H1 (cell line): ENCODE results near the gene CORO2B. TPM values are rescaled to one million over a fixed set of nuclear protein-coding genes. Genes with fewer than 3 reads are reported as not detected.

Experiments
- SAP30 ChIP-seq: fragments of 300-600 bp; sonication (generic); IDR thresholded peaks from 2 replicates; pipeline ENCODE4 v1.7.1; 2012; ENCODE audit warnings: low read length, moderate library complexity, mild to moderate bottlenecking, inconsistent platforms; ENCODE audit not compliant: insufficient read depth, insufficient replicate concordance
- polyA plus RNA-seq, 7 experiments: library from polyadenylated mRNA; depleted of rRNA in 3 of 7; stranded (reverse) in 5 of 7; unstranded in 2 of 7; fragments of >200 nt in 5 of 7; fragments of 200-250 nt in 2 of 7; gene quantifications; 1 replicate in 5 of 7; 2 replicates in 1 of 7; 4 replicates in 1 of 7; pipeline versions ENCODE4 v1.2.1 to v1.2.3, GENCODE V29; 2011 to 2013; ENCODE audit warnings: missing spikeins in 2 of 7, mixed read lengths in 2 of 7
- total RNA-seq: library from RNA; stranded (reverse); fragmentation: NEBNext Ultra II Directional; extraction: Animal tissue kit (Norgen Biotek cat#: 25700); gene quantifications from 2 replicates; pipeline ENCODE4 v1.2.1, GENCODE V29; 2021
- TF ChIP-seq, protein P1 (sequence below), 3 experiments: IDR thresholded peaks; 1 replicate in 2 of 3; 2 replicates in 1 of 3; pipeline versions ENCODE4 v1.5.1 to v1.6.1; 2011; ENCODE audit warnings: low read length in 3 of 3, mild to moderate bottlenecking in 3 of 3, inconsistent platforms in 2 of 3, low read depth in 1 of 3, moderate library complexity in 1 of 3; ENCODE audit not compliant: insufficient read depth in 1 of 3; ENCODE audit errors: control extremely low read depth in 1 of 3

Gene CORO2B
- total and polyA plus RNA-seq, 2 of the 8 experiments (the other 6 are each of a cell fraction or from before 2014, with no cell fraction given) = 3.4 to 6.7 TPM

DNA sequence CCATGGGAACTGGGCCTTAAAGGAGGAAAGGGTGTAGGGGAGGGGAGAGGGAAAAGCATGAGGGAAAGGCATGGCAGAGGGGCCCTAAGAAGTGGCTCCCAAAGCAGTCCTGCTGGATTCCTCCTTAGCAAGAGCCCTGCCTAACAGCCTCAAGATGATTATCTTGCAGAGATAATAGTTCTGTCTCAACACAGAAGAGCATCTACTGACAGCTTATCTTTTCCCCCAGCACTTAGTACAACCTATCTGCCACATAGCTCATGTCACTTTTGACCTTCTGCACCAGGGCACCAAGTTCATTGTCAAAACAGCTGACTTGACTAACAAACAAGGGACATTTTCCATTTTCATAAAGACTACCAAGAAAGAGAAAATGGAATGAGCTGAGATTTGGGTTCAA, 155.6 kb downstream of the CORO2B start (continued):
- TF ChIP-seq, protein P1, sequence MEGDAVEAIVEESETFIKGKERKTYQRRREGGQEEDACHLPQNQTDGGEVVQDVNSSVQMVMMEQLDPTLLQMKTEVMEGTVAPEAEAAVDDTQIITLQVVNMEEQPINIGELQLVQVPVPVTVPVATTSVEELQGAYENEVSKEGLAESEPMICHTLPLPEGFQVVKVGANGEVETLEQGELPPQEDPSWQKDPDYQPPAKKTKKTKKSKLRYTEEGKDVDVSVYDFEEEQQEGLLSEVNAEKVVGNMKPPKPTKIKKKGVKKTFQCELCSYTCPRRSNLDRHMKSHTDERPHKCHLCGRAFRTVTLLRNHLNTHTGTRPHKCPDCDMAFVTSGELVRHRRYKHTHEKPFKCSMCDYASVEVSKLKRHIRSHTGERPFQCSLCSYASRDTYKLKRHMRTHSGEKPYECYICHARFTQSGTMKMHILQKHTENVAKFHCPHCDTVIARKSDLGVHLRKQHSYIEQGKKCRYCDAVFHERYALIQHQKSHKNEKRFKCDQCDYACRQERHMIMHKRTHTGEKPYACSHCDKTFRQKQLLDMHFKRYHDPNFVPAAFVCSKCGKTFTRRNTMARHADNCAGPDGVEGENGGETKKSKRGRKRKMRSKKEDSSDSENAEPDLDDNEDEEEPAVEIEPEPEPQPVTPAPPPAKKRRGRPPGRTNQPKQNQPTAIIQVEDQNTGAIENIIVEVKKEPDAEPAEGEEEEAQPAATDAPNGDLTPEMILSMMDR (IDR thresholded peaks at IDR 0.05; ENCODE audit: control extremely low read depth in 1 of 3, insufficient read depth in 1 of 3, low read depth in 1 of 3, low read length in 3 of 3) = no peak
- no peak for TF ChIP-seq SAP30
